Measurements from ENCODE around the gene PPBP. TPM values are rescaled to one million over a fixed set of nuclear protein-coding genes. Genes with fewer than 3 reads are reported as not detected.
A peak's percentile ranks its signal among the peaks of the same experiment; 100 is the strongest.

The PPBP gene, protein sequence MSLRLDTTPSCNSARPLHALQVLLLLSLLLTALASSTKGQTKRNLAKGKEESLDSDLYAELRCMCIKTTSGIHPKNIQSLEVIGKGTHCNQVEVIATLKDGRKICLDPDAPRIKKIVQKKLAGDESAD
- total RNA-seq (under 1 TPM in 1 of 6 donors, not detected in 5; 0.31 TPM), polyA plus RNA-seq (not detected)

DNA sequence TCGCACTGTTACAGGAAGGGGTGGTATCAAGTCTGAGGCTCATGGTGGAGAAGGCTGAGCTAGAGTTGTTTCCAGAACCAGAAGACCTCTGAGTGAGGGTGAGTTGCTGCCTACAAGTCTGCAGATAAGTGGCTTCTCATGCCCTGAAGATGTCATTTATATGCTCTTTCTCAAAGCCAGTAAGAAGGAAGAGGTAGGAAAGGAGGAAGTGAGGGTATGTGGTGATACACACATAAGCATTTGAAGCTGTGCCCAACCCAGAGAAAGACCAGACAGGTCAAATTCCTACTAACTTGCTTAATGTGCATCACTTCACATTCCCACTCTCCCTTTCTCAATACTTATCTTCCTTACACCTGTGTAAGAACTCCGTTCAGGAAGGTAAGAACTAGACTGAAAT lies at the start of gene PPBP:
Gene PPBP, minus strand, starts transcription at position 130 of the 400 bp plus-strand sequence. Its CDS starts 87 bp downstream, at position 43.
- H3K36me3 ChIP-seq, result no peaks in the 10 kb centered on the region
- no peaks in the 10 kb centered on the region for H3K27me3 ChIP-seq
- no peaks in the 10 kb centered on the region for H3K4me1 ChIP-seq
- no peaks in the 10 kb centered on the region for H3K9me3 ChIP-seq
- no peak within 1 kb of the TSS for H3K4me3 ChIP-seq
- no peak for ATAC-seq
- FAIRE-seq, result no peak
- TF ChIP-seq, protein P1, sequence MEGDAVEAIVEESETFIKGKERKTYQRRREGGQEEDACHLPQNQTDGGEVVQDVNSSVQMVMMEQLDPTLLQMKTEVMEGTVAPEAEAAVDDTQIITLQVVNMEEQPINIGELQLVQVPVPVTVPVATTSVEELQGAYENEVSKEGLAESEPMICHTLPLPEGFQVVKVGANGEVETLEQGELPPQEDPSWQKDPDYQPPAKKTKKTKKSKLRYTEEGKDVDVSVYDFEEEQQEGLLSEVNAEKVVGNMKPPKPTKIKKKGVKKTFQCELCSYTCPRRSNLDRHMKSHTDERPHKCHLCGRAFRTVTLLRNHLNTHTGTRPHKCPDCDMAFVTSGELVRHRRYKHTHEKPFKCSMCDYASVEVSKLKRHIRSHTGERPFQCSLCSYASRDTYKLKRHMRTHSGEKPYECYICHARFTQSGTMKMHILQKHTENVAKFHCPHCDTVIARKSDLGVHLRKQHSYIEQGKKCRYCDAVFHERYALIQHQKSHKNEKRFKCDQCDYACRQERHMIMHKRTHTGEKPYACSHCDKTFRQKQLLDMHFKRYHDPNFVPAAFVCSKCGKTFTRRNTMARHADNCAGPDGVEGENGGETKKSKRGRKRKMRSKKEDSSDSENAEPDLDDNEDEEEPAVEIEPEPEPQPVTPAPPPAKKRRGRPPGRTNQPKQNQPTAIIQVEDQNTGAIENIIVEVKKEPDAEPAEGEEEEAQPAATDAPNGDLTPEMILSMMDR (IDR thresholded peaks at IDR 0.05), result no peak
- intact Hi-C loops (cut with DNase I), result no loop called here
- 72 to 85% methylated on average over 2 of the region's 2 CpGs for WGBS, 2 donors
- H3K27ac ChIP-seq, result no peak within 1 kb of the TSS
- DNase-seq, result no peak

DNA sequence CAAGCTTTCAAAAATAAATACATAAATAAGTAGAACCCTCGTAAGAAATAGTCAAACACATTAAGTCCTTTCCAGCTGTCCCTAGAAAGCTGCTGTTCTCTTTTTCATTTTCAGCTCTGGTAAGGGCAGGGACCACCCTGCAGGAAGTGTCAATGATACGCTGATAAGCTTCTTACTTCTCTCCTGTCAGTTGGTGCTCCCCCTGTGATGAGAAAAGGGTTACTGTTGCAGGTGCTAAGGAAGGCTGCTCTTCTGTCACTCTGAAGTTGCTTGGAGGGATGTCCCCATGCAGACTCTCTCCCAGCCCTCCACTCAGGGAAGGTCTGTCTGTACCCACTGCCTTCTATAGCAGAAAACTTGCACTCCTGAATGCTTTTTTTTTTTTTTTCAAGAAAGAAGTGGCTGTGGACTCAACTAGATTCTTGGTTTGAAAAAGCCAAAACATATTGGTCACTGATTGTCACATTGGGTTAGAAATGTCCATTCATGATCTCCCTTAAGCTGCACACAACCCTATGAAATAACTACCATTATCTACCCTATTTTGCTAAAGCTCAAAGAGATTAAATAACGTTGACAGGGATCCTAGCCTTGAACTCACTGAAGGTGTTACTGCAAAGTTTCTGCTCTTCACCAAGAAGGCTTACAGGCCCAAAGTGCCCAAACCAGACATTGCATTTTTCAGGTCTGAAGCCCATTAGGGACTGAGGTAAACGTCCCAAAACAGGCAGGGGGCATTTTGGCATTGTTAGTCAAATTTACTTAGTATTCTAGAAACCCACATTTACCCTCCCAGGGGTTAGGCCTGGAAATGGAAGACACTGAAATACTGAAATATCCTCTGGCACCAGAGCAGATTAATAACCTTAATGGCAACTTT lies 49.3 kb upstream of the PPBP start:
- H3K27me3 ChIP-seq, result no peaks in the 10 kb centered on the region
- DNase-seq (no peak), FAIRE-seq (no peak), ATAC-seq (no peak)
- H3K36me3 ChIP-seq, result no peaks in the 10 kb centered on the region
- H3K4me1 ChIP-seq, result no peaks in the 10 kb centered on the region
- 55 to 57% methylated on average over 4 of the region's 4 CpGs for WGBS, 2 donors
- H3K27ac ChIP-seq, result no peak overlapping the region
- TF ChIP-seq, protein P1 (IDR thresholded peaks at IDR 0.05), result no peak
- no peaks in the 10 kb centered on the region for H3K9me3 ChIP-seq
- H3K4me3 ChIP-seq, result peak overlapping the region in 2 of 4 donors; percentile 70
- intact Hi-C loops (cut with DNase I), result no loop called here

DNA sequence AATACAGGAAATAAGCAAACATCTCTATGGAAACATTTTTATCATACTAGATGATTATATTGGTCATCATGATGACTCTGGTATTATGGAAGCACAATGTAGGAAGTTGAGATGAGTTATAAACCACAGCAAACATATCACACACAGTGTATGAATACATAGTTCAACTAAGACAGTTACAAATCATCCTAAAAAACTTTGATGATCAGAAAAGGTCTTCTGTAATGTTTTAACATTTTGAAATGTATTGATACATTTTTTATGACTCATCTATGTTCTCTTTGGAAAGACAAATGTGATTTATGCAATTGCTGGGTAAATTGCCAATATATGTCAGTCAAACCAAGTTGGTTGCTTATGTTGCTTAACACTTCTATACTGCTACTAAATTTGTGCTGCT lies 45.7 kb upstream of the PPBP start:
- Histone ChIP-seq H3K4me3 (no peak overlapping the region), H3K36me3 (no peaks in the 10 kb centered on the region), H3K27me3 (no peaks in the 10 kb centered on the region), H3K9me3 (no peaks in the 10 kb centered on the region), H3K4me1 (no peaks in the 10 kb centered on the region), H3K27ac (no peak overlapping the region)
- intact Hi-C loops (cut with DNase I), result no loop called here
- TF ChIP-seq, protein P1 (IDR thresholded peaks at IDR 0.05), result no peak
- DNase-seq (no peak), FAIRE-seq (peak; percentile 51), ATAC-seq (no peak)

DNA sequence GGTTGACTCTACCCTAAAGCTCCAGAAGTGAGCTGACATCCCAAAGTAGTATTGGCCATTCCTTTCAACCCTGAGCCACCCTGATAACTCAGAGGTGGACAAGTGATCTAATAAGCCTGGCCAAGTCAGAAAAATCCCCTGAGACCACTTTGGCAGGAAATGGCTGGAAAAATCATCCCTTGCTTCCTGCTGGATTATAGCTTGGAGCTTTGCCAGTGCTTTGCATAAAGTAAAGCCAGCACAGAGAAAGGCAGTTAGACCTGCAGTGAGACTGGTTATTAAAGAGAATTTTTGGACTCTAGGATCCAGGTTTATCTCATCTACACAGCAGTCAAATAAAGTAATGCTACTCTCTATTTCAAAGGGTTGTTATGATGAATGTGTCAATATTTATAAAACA lies 44.1 kb upstream of the PPBP start:
- ATAC-seq (no peak), FAIRE-seq (no peak), DNase-seq (no peak)
- intact Hi-C loops (cut with DNase I), result no loop called here
- no peaks in the 10 kb centered on the region for H3K27me3 ChIP-seq
- H3K4me1 ChIP-seq, result no peaks in the 10 kb centered on the region
- H3K36me3 ChIP-seq, result no peaks in the 10 kb centered on the region
- H3K27ac ChIP-seq, result no peak overlapping the region
- TF ChIP-seq, protein P1 (IDR thresholded peaks at IDR 0.05), result no peak
- no peak overlapping the region for H3K4me3 ChIP-seq
- H3K9me3 ChIP-seq, result no peaks in the 10 kb centered on the region

DNA sequence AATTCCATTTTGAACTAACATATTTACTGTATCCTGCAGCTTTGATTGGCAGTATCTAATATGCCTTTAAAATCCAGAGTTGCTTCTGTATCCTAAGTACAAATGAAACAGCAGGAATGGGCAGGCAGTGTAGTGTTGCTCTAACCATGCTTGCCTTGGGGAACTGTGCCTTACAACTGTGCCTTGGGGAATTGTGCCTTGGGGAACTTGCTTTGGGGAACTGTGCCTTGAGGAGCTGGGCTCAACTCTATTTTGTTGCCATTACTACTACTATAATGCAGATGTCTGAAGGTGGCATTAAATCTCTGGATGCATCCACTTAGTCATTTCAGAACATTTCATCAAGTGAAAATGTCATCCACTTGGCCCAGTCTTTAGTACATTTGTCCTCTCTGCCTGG lies 43.6 kb upstream of the PPBP start:
- H3K36me3 ChIP-seq, result no peaks in the 10 kb centered on the region
- TF ChIP-seq, protein P1 (IDR thresholded peaks at IDR 0.05), result no peak
- no peak overlapping the region for H3K4me3 ChIP-seq
- no peaks in the 10 kb centered on the region for H3K9me3 ChIP-seq
- intact Hi-C loops (cut with DNase I), result no loop called here
- no peak overlapping the region for H3K27ac ChIP-seq
- no peaks in the 10 kb centered on the region for H3K27me3 ChIP-seq
- no peak for FAIRE-seq
- H3K4me1 ChIP-seq, result no peaks in the 10 kb centered on the region
- ATAC-seq, result no peak
- DNase-seq, result no peak

Measured in pancreas (tissue), 10 donors.